Left renal cortex interstitium (tissue), 4 donors: ENCODE data around the gene FCHSD2. TPM values are rescaled to one million over a fixed set of nuclear protein-coding genes. Genes with fewer than 3 reads are reported as not detected.

Source experiments
- DNase-seq, 4 donors: peaks; one replicate each; pipeline ENCODE4 v3.0.0-alpha.2; 2013; ENCODE audit warnings: low read depth in 4 of 4, low spot score in 2 of 4, missing footprints in 1 of 4
- polyA plus RNA-seq, 4 donors: library from polyadenylated mRNA; unstranded; fragments of 120-200 nt; gene quantifications; one replicate each; pipeline ENCODE4 v1.2.1, GENCODE V29; 2013; ENCODE audit not compliant: insufficient read length in 4 of 4

The FCHSD2 gene
- polyA plus RNA-seq, 4 donors, result 36.1 to 43.2 (median 37.8) TPM

GRCh38 chr11:72851726-72852125 is 290.4 kb downstream of the FCHSD2 start:
- no peak for DNase-seq

- no peak for DNase-seq
These were observed 291.3 kb downstream of the FCHSD2 start for GRCh38 chr11:72850832-72851231.

- no peak for DNase-seq
These were observed 293.2 kb downstream of the FCHSD2 start for GRCh38 chr11:72848846-72849466.

- DNase-seq, result no peak
These were observed 297.8 kb downstream of the FCHSD2 start for GRCh38 chr11:72844356-72844755.

- no peak for DNase-seq
These were observed 299.3 kb downstream of the FCHSD2 start for GRCh38 chr11:72842653-72843330.

GRCh38 chr11:72842126-72842525 is 300.0 kb downstream of the FCHSD2 start:
- no peak for DNase-seq

GRCh38 chr11:72841397-72841796 is 300.7 kb downstream of the FCHSD2 start:
- no peak for DNase-seq

- no peak for DNase-seq
These were observed 301.3 kb downstream of the FCHSD2 start for GRCh38 chr11:72840780-72841179.

GRCh38 chr11:72838691-72839305 is 303.3 kb downstream of the FCHSD2 start:
- DNase-seq, result no peak

GRCh38 chr11:72836111-72836510 is 306.0 kb downstream of the FCHSD2 start:
- DNase-seq, result no peak

GRCh38 chr11:72834905-72835304 is 307.2 kb downstream of the FCHSD2 start:
- DNase-seq, result no peak

- DNase-seq, result peak in 1 of 4 donors; percentile 71
These were observed 308.2 kb downstream of the FCHSD2 start for GRCh38 chr11:72833811-72834493.

- no peak for DNase-seq
These were observed 308.9 kb downstream of the FCHSD2 start for GRCh38 chr11:72833083-72833733.

GRCh38 chr11:72832301-72833082 is 309.6 kb downstream of the FCHSD2 start:
- DNase-seq, result no peak

- peak in 1 of 4 donors; percentile 81 for DNase-seq
These were observed 310.4 kb downstream of the FCHSD2 start for GRCh38 chr11:72831521-72832300.

- DNase-seq, result no peak
These were observed 312.1 kb downstream of the FCHSD2 start for GRCh38 chr11:72829884-72830533.

GRCh38 chr11:72829178-72829577 is 312.9 kb downstream of the FCHSD2 start:
- DNase-seq, result no peak

- DNase-seq, result no peak
These were observed 313.4 kb downstream of the FCHSD2 start for GRCh38 chr11:72828692-72829101.

GRCh38 chr11:72828081-72828567 is 314.0 kb downstream of the FCHSD2 start:
- DNase-seq, result no peak
